ENCODE data around the gene RAE1. TPM values are rescaled to one million over a fixed set of nuclear protein-coding genes. Genes with fewer than 3 reads are reported as not detected.

Gene RAE1
- total and polyA plus RNA-seq, 2 of the 4 experiments (the other 2 are of a cell fraction), result 32.8 to 80.5 TPM

- Histone ChIP-seq H3K18ac (ENCODE audit: low read depth, low read length) (no peak overlapping the region), H3K4me3 (ENCODE audit: insufficient read depth, low read depth, low read length) (no peak overlapping the region), H3K4ac (ENCODE audit: low read depth, low read length) (no peak overlapping the region), H3K9me1 (ENCODE audit: insufficient read depth, low read length) (no peaks in the 10 kb centered on the region), H3K4me2 (ENCODE audit: low read depth, low read length) (no peak overlapping the region), H2BK120ac (ENCODE audit: low read depth, low read length) (no peak overlapping the region), H3K4me1 (ENCODE audit: control insufficient read depth, insufficient read depth, low read length) (no peaks in the 10 kb centered on the region), H4K20me1 (ENCODE audit: insufficient read depth, low read length) (no peaks in the 10 kb centered on the region), H3K9ac (ENCODE audit: low read depth, low read length) (no peak overlapping the region), H4K91ac (ENCODE audit: insufficient read depth, low read depth, low read length) (no peak overlapping the region), H3K56ac (ENCODE audit: extremely low read depth, insufficient read depth, low read length) (no peak overlapping the region), H2BK20ac (ENCODE audit: low read depth, low read length) (no peak overlapping the region), H3K79me1 (ENCODE audit: low read depth in 1 of 2, low read length in 2 of 2) (no peaks in the 10 kb centered on the region), H3K27me3 (ENCODE audit: control insufficient read depth, insufficient read depth, low read length) (no peaks in the 10 kb centered on the region; the same call in 1 of the 2 replicates), H2BK15ac (ENCODE audit: low read depth, low read length) (no peak overlapping the region), H2BK5ac (ENCODE audit: low read depth, low read length, poor library complexity, severe bottlenecking) (no peak overlapping the region), H3K14ac (replicated peaks; ENCODE audit: low read depth, low read length) (no peak overlapping the region), H3K27ac (ENCODE audit: insufficient read depth, low read length) (no peak overlapping the region), H4K8ac (ENCODE audit: low read depth in 2 of 2, low read length in 2 of 2) (no peak overlapping the region), H2AK5ac (ENCODE audit: low read depth, low read length) (no peak overlapping the region), H2AK9ac (replicated peaks; ENCODE audit: low read depth, low read length, poor library complexity) (peak overlapping the region; percentile 49), H4K5ac (ENCODE audit: low read depth, low read length) (no peak overlapping the region), H2AFZ (replicated peaks; ENCODE audit: low read length, poor library complexity) (no peak overlapping the region), H3K23ac (ENCODE audit: low read depth, low read length) (no peak overlapping the region), H3K36me3 (ENCODE audit: control insufficient read depth, insufficient read depth, low read length) (no peaks in the 10 kb centered on the region), H3K9me3 (ENCODE audit: control insufficient read depth, insufficient read depth, low read length) (no peaks in the 10 kb centered on the region)
- dilution Hi-C loops (cut with HindIII; ENCODE audit: low sequenced_read_pairs, unreplicated experiment), result no loop called here
- intact Hi-C loops (cut with micrococcal nuclease), result no loop called here
- DNase-seq, result no peak
- no peak for ATAC-seq (ENCODE audit: low read depth)
- TF ChIP-seq CEBPB (IDR thresholded peaks at IDR 0.05; ENCODE audit: low read depth, low read length), result no peak
- TF ChIP-seq ELK1 (IDR thresholded peaks at IDR 0.05; ENCODE audit: borderline replicate concordance, low read depth, low read length), result no peak
- TF ChIP-seq, protein P1, sequence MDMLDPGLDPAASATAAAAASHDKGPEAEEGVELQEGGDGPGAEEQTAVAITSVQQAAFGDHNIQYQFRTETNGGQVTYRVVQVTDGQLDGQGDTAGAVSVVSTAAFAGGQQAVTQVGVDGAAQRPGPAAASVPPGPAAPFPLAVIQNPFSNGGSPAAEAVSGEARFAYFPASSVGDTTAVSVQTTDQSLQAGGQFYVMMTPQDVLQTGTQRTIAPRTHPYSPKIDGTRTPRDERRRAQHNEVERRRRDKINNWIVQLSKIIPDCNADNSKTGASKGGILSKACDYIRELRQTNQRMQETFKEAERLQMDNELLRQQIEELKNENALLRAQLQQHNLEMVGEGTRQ (IDR thresholded peaks at IDR 0.05; ENCODE audit: low read depth, low read length), result no peak
- no peak for TF ChIP-seq CHD1 (IDR thresholded peaks at IDR 0.05; ENCODE audit: low read depth, low read length)
- POLR2A ChIA-PET (ENCODE audit: unreplicated experiment), result no interaction called here
- in situ Hi-C loops (cut with MboI; ENCODE audit: low sequenced_read_pairs), result no loop called here
- WGBS, 2 experiments (ENCODE audit: extremely low coverage in 2 of 2, insufficient read length in 1 of 2), result 37% methylated on average over 2 of the region's 9 CpGs; no CpG with 5 or more reads in 1 of the 2 experiments
- no TSS peak for BruUV-seq (replicated peaks)
- CTCF ChIA-PET, result no interaction called here
These were observed 34.3 kb upstream of the RAE1 start for GRCh38 chr20:57316795-57317201.

Data from IMR-90 (cell line).